HCT116 (cell line): ENCODE data around the gene UBE2V1. TPM values are rescaled to one million over a fixed set of nuclear protein-coding genes. Genes with fewer than 3 reads are reported as not detected.

Source experiments
- ATAC-seq: fragments of 200-7000 bp; cut with Tn5 transposase; 2 replicates; pipeline ENCODE4 v1.9.1; 2020; ENCODE audit warnings: mild to moderate bottlenecking, moderate library complexity
- BruUV-seq: library from RNA; stranded (reverse); fragments of 400-500 nt; replicated peaks from 2 replicates; lab custom pipeline; 2021; lab: Mats Ljungman, UMichigan
- CTCF ChIA-PET: fragments of 300-600 bp; sonication (Branson Sonifier 250); formaldehyde crosslinking; loops from one replicate; lab custom pipeline; 2021; ENCODE audit warnings: antibody characterized with exemption; lab: Charles Lee
- POLR2A ChIA-PET: fragments of 300-600, 350-600 bp; sonication (Branson Sonifier 250); formaldehyde crosslinking; loops from one replicate; lab custom pipeline; 2021; ENCODE audit warnings: antibody characterized with exemption; lab: Charles Lee
- RAD21 ChIA-PET, 2 experiments: fragments of 300-600 bp; sonication (Branson Sonifier 250); formaldehyde crosslinking; loops; one replicate each; lab custom pipeline; 2023; ENCODE audit warnings: low total read pairs in 2 of 2; ENCODE audit not compliant: uncharacterized antibody in 2 of 2, unreplicated experiment in 2 of 2, low non-redundant PET in 1 of 2; lab: Charles Lee
- DNase-seq: peaks from one replicate; pipeline ENCODE4 v3.0.0-alpha.2; 2010; ENCODE audit warnings: low read depth, low spot score
- H2AFZ ChIP-seq: fragments of 200-600 bp; shearing (Covaris generic), sonication (generic); 2 replicates; pipeline ENCODE4 v1.6.1; 2017; ENCODE audit warnings: low read depth, mixed run types, mixed read lengths, antibody characterized with exemption, low read length; ENCODE audit not compliant: poor library complexity, severe bottlenecking
- H3K27ac ChIP-seq: 2 replicates; pipeline ENCODE4 v1.5.1; 2012; ENCODE audit warnings: low read depth, low read length
- H3K27me3 ChIP-seq: fragments of 200-600 bp; sonication (generic); 2 replicates; pipeline ENCODE4 v1.6.1; 2016; ENCODE audit warnings: mixed run types, low read length, mixed read lengths; ENCODE audit not compliant: insufficient read depth
- H3K36me3 ChIP-seq, 2 experiments: fragments of 200-500 bp in 1 of 2; fragments of 200-600 bp in 1 of 2; sonication (Bioruptor generic) in 1 of 2; sonication (generic) in 1 of 2; 2 replicates each; pipeline versions ENCODE4 v1.5.1 to v1.6.1; 2014 to 2016; ENCODE audit warnings: low read length in 2 of 2, inconsistent platforms in 1 of 2, mixed read lengths in 1 of 2, mixed run types in 1 of 2; ENCODE audit not compliant: insufficient read depth in 2 of 2, control insufficient read depth in 1 of 2
- H3K4me1 ChIP-seq, 2 experiments: fragments of 200-600 bp in 1 of 2; sonication (generic) in 1 of 2; 2 replicates each; pipeline versions ENCODE4 v1.5.1 to v1.6.1; 2012 to 2017; ENCODE audit warnings: low read length in 2 of 2, inconsistent platforms in 1 of 2, mild to moderate bottlenecking in 1 of 2, mixed read lengths in 1 of 2, mixed run types in 1 of 2, moderate library complexity in 1 of 2; ENCODE audit not compliant: insufficient read depth in 2 of 2, control insufficient read depth in 1 of 2
- H3K4me2 ChIP-seq: fragments of 200-600 bp; sonication (generic); 2 replicates; pipeline ENCODE4 v1.6.1; 2017; ENCODE audit warnings: mixed run types, low read length, mixed read lengths
- H3K4me3 ChIP-seq, 2 experiments: fragments of 200-600 bp in 1 of 2; sonication (generic) in 1 of 2; replicated peaks in 1 of 2; 2 replicates each; pipeline ENCODE4 v1.5.1; 2011 to 2016; ENCODE audit warnings: low read length in 2 of 2, control low read depth in 1 of 2, low read depth in 1 of 2, mild to moderate bottlenecking in 1 of 2, mixed read lengths in 1 of 2, mixed run types in 1 of 2
- H3K79me2 ChIP-seq: fragments of 200-600 bp; sonication (generic); 2 replicates; pipeline ENCODE4 v1.6.1; 2017; ENCODE audit warnings: mild to moderate bottlenecking, mixed run types, low read length, moderate library complexity, mixed read lengths; ENCODE audit not compliant: insufficient read depth
- H3K9ac ChIP-seq: fragments of 200-600 bp; sonication (generic); 2 replicates; pipeline ENCODE4 v1.6.1; 2016; ENCODE audit warnings: low read length, mixed read lengths
- H3K9me2 ChIP-seq: fragments of 200-600 bp; sonication (generic), shearing (Covaris generic); 2 replicates; pipeline ENCODE4 v1.6.1; 2017; ENCODE audit warnings: mixed run types, mild to moderate bottlenecking, moderate library complexity; ENCODE audit not compliant: insufficient read depth
- H3K9me3 ChIP-seq, 2 experiments: fragments of 200-500 bp in 1 of 2; fragments of 200-600 bp in 1 of 2; sonication (Bioruptor generic) in 1 of 2; sonication (generic) in 1 of 2; 2 replicates each; pipeline ENCODE4 v1.6.1; 2014 to 2017; ENCODE audit warnings: low read length in 2 of 2, mixed read lengths in 2 of 2, inconsistent platforms in 1 of 2, low read depth in 1 of 2, mild to moderate bottlenecking in 1 of 2, mixed run types in 1 of 2, moderate library complexity in 1 of 2; ENCODE audit not compliant: control insufficient read depth in 1 of 2, insufficient read depth in 1 of 2
- H4K20me1 ChIP-seq: fragments of 200-600 bp; sonication (generic), shearing (Covaris generic); 2 replicates; pipeline ENCODE4 v1.6.1; 2017; ENCODE audit warnings: mixed run types, mild to moderate bottlenecking, moderate library complexity; ENCODE audit not compliant: insufficient read depth
- ATF3 ChIP-seq: IDR thresholded peaks from 2 replicates; pipeline ENCODE4 v1.6.1; 2012
- CEBPB ChIP-seq: IDR thresholded peaks from 2 replicates; pipeline ENCODE4 v1.6.1; 2012; ENCODE audit warnings: low read depth
- CTCF ChIP-seq, 3 experiments: fragments of 200-600 bp in 1 of 3; sonication (generic) in 1 of 3; IDR thresholded peaks in 2 of 3; conservative IDR thresholded peaks in 1 of 3; 2 replicates each; pipeline ENCODE4 v1.5.1; 2012 to 2017; ENCODE audit warnings: low read depth in 2 of 3, low read length in 2 of 3, antibody characterized with exemption in 1 of 3, borderline replicate concordance in 1 of 3, control low read depth in 1 of 3, mild to moderate bottlenecking in 1 of 3, mixed read lengths in 1 of 3, mixed run types in 1 of 3, moderate library complexity in 1 of 3; ENCODE audit not compliant: insufficient read depth in 1 of 3
- FOSL1 ChIP-seq: IDR thresholded peaks from 2 replicates; pipeline ENCODE4 v1.6.1; 2012; ENCODE audit warnings: low read depth
- JUND ChIP-seq: IDR thresholded peaks from 2 replicates; pipeline ENCODE4 v1.6.1; 2012
- POLR2AphosphoS5 ChIP-seq: IDR thresholded peaks from 2 replicates; pipeline ENCODE4 v1.6.1; 2011; ENCODE audit warnings: mild to moderate bottlenecking, low read depth, low read length, moderate library complexity
- RAD21 ChIP-seq: IDR thresholded peaks from 2 replicates; pipeline ENCODE4 v1.6.1; 2012; ENCODE audit warnings: low read depth, mild to moderate bottlenecking
- REST ChIP-seq: IDR thresholded peaks from 2 replicates; pipeline ENCODE4 v1.6.1; 2012; ENCODE audit warnings: low read depth
- SIN3A ChIP-seq: IDR thresholded peaks from 2 replicates; pipeline ENCODE4 v1.6.1; 2012; ENCODE audit warnings: low read depth
- intact Hi-C: fragments of 100-400 bp; cut with micrococcal nuclease; formaldehyde crosslinking; loops from 2 replicates; pipeline ENCODE4 v1.10.0; 2022
- total RNA-seq: library from RNA; stranded (reverse); gene quantifications from one replicate; pipeline ENCODE4 v1.2.1, GENCODE V29; 2021; ENCODE audit not compliant: unreplicated experiment

Gene UBE2V1
- total RNA-seq, 1 experiment from 2014 or later, result 114 TPM

GRCh38 chr20:50085481-50086365 is 27.2 kb downstream of the UBE2V1 start:
- Histone ChIP-seq H3K9ac (peak overlapping the region; percentile 19; the same call in 1 of the 2 replicates), H4K20me1 (no peaks in the 10 kb centered on the region), H3K4me1 (peaks cover 11 to 29% of the 10 kb centered on the region in 2 experiments), H3K27ac (peak overlapping the region; percentile 42), H3K4me3 (no peak overlapping the region), H3K36me3 (peaks cover 9 to 30% of the 10 kb centered on the region in 2 experiments; a peak in 2 of 4 replicates), H3K79me2 (peaks cover 77% of the 10 kb centered on the region), H3K4me2 (peak overlapping the region; percentile 48), H2AFZ (no peak overlapping the region), H3K27me3 (no peaks in the 10 kb centered on the region), H3K9me2 (no peaks in the 10 kb centered on the region), H3K9me3 (no peaks in the 10 kb centered on the region)
- ChIA-PET POLR2A (interaction anchor here (1.3 kb wide), 1 partner anchor 31 kb away, joined by 3 read pairs; no protein-coding TSS in a partner anchor), CTCF (interaction anchor here (1.3 to 3.2 kb wide), 4 partner anchors 12 to 106 kb away, joined by 4 to 21 read pairs (median 6); no protein-coding TSS in a partner anchor), RAD21 (interaction anchor here (0.6 to 0.8 kb wide), 2 partner anchors 14 to 93 kb away, joined by 3 to 4 read pairs; no protein-coding TSS in a partner anchor)
- TF ChIP-seq ATF3 (no peak), JUND (no peak), REST (no peak), SIN3A (no peak), POLR2AphosphoS5 (0 out of 2 replicates have a peak, but pooled peaks have one; percentile 22), RAD21 (peak; percentile 65), CTCF (IDR thresholded peaks at IDR 0.05 in 2 of 3, conservative IDR thresholded peaks at IDR 0.05 in 1 of 3; ENCODE audit: borderline replicate concordance in 1 of 3, insufficient read depth in 1 of 3, low read depth in 2 of 3, low read length in 2 of 3) (peak; percentile 45 to 95 (median 79); a peak in 5 of 6 replicates), CEBPB (no peak), FOSL1 (no peak)
- intact Hi-C loops, result loop anchor here (1.0 kb wide), 1 partner anchor 106 kb away; no protein-coding TSS in a partner anchor
- DNase-seq (peak; percentile 22), ATAC-seq (peak; percentile 84)
- no TSS peak for BruUV-seq
